Measurements from ENCODE around the gene ELL. TPM values are rescaled to one million over a fixed set of nuclear protein-coding genes. Genes with fewer than 3 reads are reported as not detected.

The ELL gene
- total and polyA plus RNA-seq, 2 donors (not counting 3 experiments of a cell fraction or from before 2014, with no cell fraction given): 9.9 to 18.2 TPM

GRCh38 chr19:18480006-18480691, 41.7 kb downstream of the ELL start:
- CTCF ChIA-PET: interaction anchor here (0.9 to 1.5 kb wide), 6 partner anchors 9 to 109 kb away, joined by 3 to 8 read pairs (median 4); no protein-coding TSS in a partner anchor
- Histone ChIP-seq H3K36me3 (ENCODE audit: control insufficient read depth in 2 of 2, extremely low read depth in 1 of 2, insufficient read depth in 2 of 2, low read length in 2 of 2) (no peaks in the 10 kb centered on the region), H3K79me2 (ENCODE audit: control insufficient read depth, insufficient read depth, low read length) (peaks cover 45% of the 10 kb centered on the region), H3K27ac (ENCODE audit: insufficient read depth, low read depth, low read length) (no peak overlapping the region), H3K27me3 (ENCODE audit: control insufficient read depth in 2 of 2, insufficient read depth in 2 of 2, low read length in 2 of 2) (no peaks in the 10 kb centered on the region), H2AFZ (ENCODE audit: low read depth, low read length) (no peak overlapping the region), H3K9ac (replicated peaks; ENCODE audit: extremely low read depth, insufficient read depth, low read length) (no peak overlapping the region), H3K9me3 (replicated peaks; ENCODE audit: control insufficient read depth, insufficient read depth, low read length) (no peaks in the 10 kb centered on the region), H3K4me1 (ENCODE audit: control insufficient read depth, extremely low read depth, insufficient read depth, low read length) (peaks cover 19% of the 10 kb centered on the region), H3K4me3 (replicated peaks in 1 of 3; ENCODE audit: insufficient read depth in 1 of 3, low read depth in 1 of 3, low read length in 3 of 3) (no peak overlapping the region), H4K20me1 (replicated peaks; ENCODE audit: control insufficient read depth, extremely low read depth, insufficient read depth, low read length) (no peaks in the 10 kb centered on the region), H3K9me1 (replicated peaks; ENCODE audit: control insufficient read depth, extremely low read depth, insufficient read depth, low read length) (no peaks in the 10 kb centered on the region), H3K4me2 (ENCODE audit: insufficient read depth, low read length) (no peak overlapping the region)
- peak; percentile 33 for DNase-seq (ENCODE audit: low read depth, low spot score)
- BruUV-seq (replicated peaks): no TSS peak
- intact Hi-C loops (cut with micrococcal nuclease) (no loop called here), dilution Hi-C loops (cut with MboI; ENCODE audit: extremely low pct_ligation_motif_present, low sequenced_read_pairs) (no loop called here)
- FAIRE-seq: peak; percentile 24
- TF ChIP-seq CTCF (IDR thresholded peaks at IDR 0.05; ENCODE audit: extremely low read depth in 1 of 2, insufficient read depth in 1 of 2, low read depth in 1 of 2, low read length in 2 of 2): no peak
- TF ChIP-seq POLR2AphosphoS5 (IDR thresholded peaks at IDR 0.05; ENCODE audit: insufficient read depth, low read depth, low read length): no peak
- no peak for TF ChIP-seq JUN (IDR thresholded peaks at IDR 0.05; ENCODE audit: borderline replicate concordance, insufficient read depth, insufficient read length, low read depth)
- TF ChIP-seq POLR2A (IDR thresholded peaks at IDR 0.05; ENCODE audit: low read depth, low read length): no peak
- TF ChIP-seq EZH2 (IDR thresholded peaks at IDR 0.05; ENCODE audit: borderline replicate concordance, low read depth, low read length, severe bottlenecking): no peak
- no peak for TF ChIP-seq MYC (IDR thresholded peaks at IDR 0.05; ENCODE audit: low read depth, low read length)
- no peak for TF ChIP-seq FOS (IDR thresholded peaks at IDR 0.05; ENCODE audit: borderline replicate concordance, insufficient read depth, low read length)
- TF ChIP-seq GATA2 (IDR thresholded peaks at IDR 0.05; ENCODE audit: insufficient read depth, insufficient read length, low read depth, low read length): no peak
- TF ChIP-seq MAX (IDR thresholded peaks at IDR 0.05; ENCODE audit: insufficient read depth, insufficient read length): no peak
- POLR2A ChIA-PET: no interaction called here
